Right lobe of liver (tissue), 6 donors: ENCODE results near the gene RBM22. TPM values are rescaled to one million over a fixed set of nuclear protein-coding genes. Genes with fewer than 3 reads are reported as not detected.
A peak's percentile ranks its signal among the peaks of the same experiment; 100 is the strongest.

Experiments used
- ATAC-seq, 4 donors: fragments of 200-7000 bp; cut with Tn5 transposase; one replicate each; pipeline ENCODE4 v1.9.1; 2020; ENCODE audit warnings: mild to moderate bottlenecking in 4 of 4, moderate library complexity in 4 of 4
- DNase-seq, 3 donors: peaks; one replicate each; pipeline ENCODE4 v3.0.0-alpha.2; 2020
- H3K27ac ChIP-seq, 3 donors: fragments of 200-600 bp; one replicate each; pipeline ENCODE4 v1.8.0; 2022
- H3K27me3 ChIP-seq, 2 donors: fragments of 200-600 bp; one replicate each; pipeline ENCODE4 v1.8.0; 2022
- H3K36me3 ChIP-seq, 4 donors: fragments of 200-600 bp; sonication (generic) in 1 of 4; one replicate each; pipeline versions ENCODE4 v1.5.1 to v1.8.0; 2017 to 2022; ENCODE audit warnings: control low read depth in 1 of 4
- H3K4me1 ChIP-seq, 4 donors: fragments of 200-600 bp; sonication (generic) in 1 of 4; one replicate each; pipeline versions ENCODE4 v1.5.1 to v1.8.0; 2017 to 2022; ENCODE audit warnings: control low read depth in 1 of 4
- H3K4me3 ChIP-seq, 3 donors: fragments of 200-600 bp; one replicate each; pipeline ENCODE4 v1.8.0; 2022
- H3K9me3 ChIP-seq, 4 donors: fragments of 200-600 bp; sonication (generic) in 1 of 4; one replicate each; pipeline versions ENCODE4 v1.5.1 to v1.8.0; 2017 to 2022; ENCODE audit warnings: control low read depth in 1 of 4
- POLR2A ChIP-seq: fragments of 450-650 bp; IDR thresholded peaks from one replicate; pipeline ENCODE4 v1.6.1; 2017; ENCODE audit warnings: antibody characterized with exemption, mild to moderate bottlenecking
- WGBS: methylation state at CpG from one replicate; pipeline ENCODE4 v1.1.6; 2018; ENCODE audit warnings: low coverage, low lambda C conversion rate; ENCODE audit not compliant: insufficient coverage; ENCODE audit errors: missing lambda C conversion rate; 5-methylcytosine and 5-hydroxymethylcytosine counted together
- intact Hi-C, 2 donors: fragments of 100-400 bp; cut with DNase I; formaldehyde crosslinking; loops; one replicate each; pipeline versions ENCODE4 v1.11.2 to v1.14.1; 2022
- total RNA-seq, 6 experiments: library from RNA; depleted of rRNA in 2 of 6; stranded (reverse); fragments of >200 nt in 2 of 6; fragmentation: NEBNext Ultra II Directional in 3 of 6; extraction: Animal tissue kit (Norgen Biotek cat#: 25700) in 3 of 6; gene quantifications; one replicate each; pipeline versions ENCODE4 v1.1.0 to v1.2.4, GENCODE V29; 2016 to 2023
- TF ChIP-seq, protein P1 (sequence below), 4 donors: fragments of 200-600 bp in 3 of 4; fragments of 450-650 bp in 1 of 4; IDR thresholded peaks; one replicate each; pipeline versions ENCODE4 v1.5.1 to v1.8.0; 2016 to 2022; ENCODE audit warnings: antibody characterized with exemption in 4 of 4, mild to moderate bottlenecking in 2 of 4
- donor health status: DM: no; HTN: yes; CAD: no.
- donor health status: DM: no; HTN: no; CAD: no.
- donor health status: DM: no; HTN: no; CAD: no.
- donor health status: DM: no; HTN: yes; CAD: no.
- donor health status: DM: no; HTN: yes; CAD: no.

Gene RBM22
- total RNA-seq, 6 experiments from 2014 or later, result 12.3 to 19.4 (median 17.7) TPM

DNA sequence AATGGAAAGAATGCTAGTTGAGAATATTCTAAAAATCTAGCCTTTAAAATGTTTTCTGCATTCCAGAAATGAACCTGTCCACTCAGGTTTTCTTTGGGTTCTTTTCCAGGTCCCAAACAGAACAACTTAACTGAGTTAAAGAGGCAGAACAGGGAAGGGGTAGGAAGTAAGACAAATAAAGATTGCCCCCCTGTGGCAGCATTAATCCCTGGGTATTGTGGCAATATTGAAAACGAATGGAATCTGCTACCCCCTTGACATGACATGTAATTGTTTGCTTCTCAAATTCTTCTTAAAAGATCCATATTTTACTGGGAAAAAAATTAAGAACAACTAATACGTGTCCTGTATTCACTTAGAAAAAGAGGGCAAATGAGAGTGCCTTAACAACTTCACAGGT, 9.3 kb upstream of the RBM22 start:
- no peak overlapping the region for H3K4me3 ChIP-seq
- H3K27ac ChIP-seq, result no peak overlapping the region
- H3K36me3 ChIP-seq, result peaks cover 8 to 69% (median 34%) of the 10 kb centered on the region in 4 donors
- H3K9me3 ChIP-seq, result no peaks in the 10 kb centered on the region
- no peaks in the 10 kb centered on the region for H3K4me1 ChIP-seq
- TF ChIP-seq POLR2A, result no peak
- TF ChIP-seq, protein P1, sequence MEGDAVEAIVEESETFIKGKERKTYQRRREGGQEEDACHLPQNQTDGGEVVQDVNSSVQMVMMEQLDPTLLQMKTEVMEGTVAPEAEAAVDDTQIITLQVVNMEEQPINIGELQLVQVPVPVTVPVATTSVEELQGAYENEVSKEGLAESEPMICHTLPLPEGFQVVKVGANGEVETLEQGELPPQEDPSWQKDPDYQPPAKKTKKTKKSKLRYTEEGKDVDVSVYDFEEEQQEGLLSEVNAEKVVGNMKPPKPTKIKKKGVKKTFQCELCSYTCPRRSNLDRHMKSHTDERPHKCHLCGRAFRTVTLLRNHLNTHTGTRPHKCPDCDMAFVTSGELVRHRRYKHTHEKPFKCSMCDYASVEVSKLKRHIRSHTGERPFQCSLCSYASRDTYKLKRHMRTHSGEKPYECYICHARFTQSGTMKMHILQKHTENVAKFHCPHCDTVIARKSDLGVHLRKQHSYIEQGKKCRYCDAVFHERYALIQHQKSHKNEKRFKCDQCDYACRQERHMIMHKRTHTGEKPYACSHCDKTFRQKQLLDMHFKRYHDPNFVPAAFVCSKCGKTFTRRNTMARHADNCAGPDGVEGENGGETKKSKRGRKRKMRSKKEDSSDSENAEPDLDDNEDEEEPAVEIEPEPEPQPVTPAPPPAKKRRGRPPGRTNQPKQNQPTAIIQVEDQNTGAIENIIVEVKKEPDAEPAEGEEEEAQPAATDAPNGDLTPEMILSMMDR (IDR thresholded peaks at IDR 0.05), result peak; percentile 13 to 39 (median 21)
- WGBS, result 52% methylated on average over 2 of the region's 2 CpGs
- intact Hi-C loops, result no loop called here
- ATAC-seq, result peak in 1 of 4 donors; percentile 37
- no peak for DNase-seq
- no peaks in the 10 kb centered on the region for H3K27me3 ChIP-seq

GRCh38 chr5:150706776-150707390, 6.0 kb upstream of the RBM22 start:
- 71% methylated on average over 3 of the region's 4 CpGs for WGBS
- no peak for DNase-seq
- intact Hi-C loops, result no loop called here

DNA sequence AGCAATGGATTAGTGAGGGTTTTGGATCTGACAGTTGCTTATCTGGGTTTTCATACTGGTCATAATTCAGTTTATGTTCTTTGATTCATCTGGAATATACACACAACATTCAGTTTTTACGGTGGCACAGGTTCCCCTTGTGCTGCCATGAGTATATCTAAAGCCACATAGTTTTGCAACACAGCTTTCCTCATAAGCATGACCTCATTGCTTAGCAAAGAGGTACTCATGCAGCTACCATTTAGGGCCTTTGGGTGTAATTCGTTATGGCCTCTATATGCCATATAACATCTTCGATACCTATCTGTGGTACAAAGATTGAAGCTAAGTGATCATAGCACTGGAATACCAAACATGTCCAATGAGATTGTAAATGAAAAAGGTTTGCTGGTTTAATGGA, 2.9 kb upstream of the RBM22 start:
- no peak for DNase-seq
- no peak overlapping the region for H3K27ac ChIP-seq
- H3K4me1 ChIP-seq, result peaks cover 0 to 14% (median 4%) of the 10 kb centered on the region in 4 donors
- WGBS, result 63% methylated on average over 3 of the region's 3 CpGs
- intact Hi-C loops, result no loop called here
- TF ChIP-seq, protein P1 (IDR thresholded peaks at IDR 0.05), result no peak
- TF ChIP-seq POLR2A, result no peak
- H3K36me3 ChIP-seq, result peaks cover 0 to 9% (median 4%) of the 10 kb centered on the region in 4 donors
- no peak overlapping the region for H3K4me3 ChIP-seq
- no peaks in the 10 kb centered on the region for H3K27me3 ChIP-seq
- no peak for ATAC-seq
- no peaks in the 10 kb centered on the region for H3K9me3 ChIP-seq

More at GRCh38 chr5:150706776-150707390, 6.0 kb upstream of the RBM22 start:
- Histone ChIP-seq H3K9me3 (no peaks in the 10 kb centered on the region), H3K36me3 (peaks cover 3 to 36% (median 17%) of the 10 kb centered on the region in 4 donors), H3K27ac (no peak overlapping the region), H3K4me1 (no peaks in the 10 kb centered on the region), H3K27me3 (no peaks in the 10 kb centered on the region), H3K4me3 (no peak overlapping the region)
- TF ChIP-seq POLR2A, result no peak
- TF ChIP-seq, protein P1 (IDR thresholded peaks at IDR 0.05), result no peak
- ATAC-seq, result no peak

- peak overlapping the region; percentile 84 to 100 (median 97) for H3K4me3 ChIP-seq
- peak in 1 of 4 donors; percentile 3 for ATAC-seq
- H3K4me1 ChIP-seq, result peaks cover 0 to 14% (median 4%) of the 10 kb centered on the region in 4 donors
- intact Hi-C loops, result no loop called here
- peaks cover 0 to 38% (median 24%) of the 10 kb centered on the region in 4 donors for H3K36me3 ChIP-seq
- TF ChIP-seq, protein P1 (IDR thresholded peaks at IDR 0.05), result no peak
- no peak for TF ChIP-seq POLR2A
- peak overlapping the region; percentile 92 to 97 (median 95) for H3K27ac ChIP-seq
- no peak for DNase-seq
- no peaks in the 10 kb centered on the region for H3K27me3 ChIP-seq
- WGBS, result 1% methylated on average over 15 of the region's 15 CpGs
- no peaks in the 10 kb centered on the region for H3K9me3 ChIP-seq
These were observed 642 bp downstream of the RBM22 start for GRCh38 chr5:150700246-150700593.
